ENCODE measurements around the gene KCNJ15.

Gene KCNJ15

DNA sequence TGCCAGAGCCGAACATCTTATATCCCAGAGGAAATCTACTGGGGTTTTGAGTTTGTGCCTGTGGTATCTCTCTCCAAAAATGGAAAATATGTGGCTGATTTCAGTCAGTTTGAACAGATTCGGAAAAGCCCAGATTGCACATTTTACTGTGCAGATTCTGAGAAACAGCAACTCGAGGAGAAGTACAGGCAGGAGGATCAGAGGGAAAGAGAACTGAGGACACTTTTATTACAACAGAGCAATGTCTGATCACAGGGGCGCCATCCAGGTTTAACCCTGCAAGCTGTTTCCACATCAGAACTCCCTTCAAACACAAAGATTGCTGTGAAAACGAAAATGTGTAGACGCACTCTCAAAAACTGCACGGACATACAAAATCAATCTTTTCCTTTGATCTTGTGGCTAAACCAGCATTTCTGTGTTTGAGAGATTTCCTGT lies 43.4 kb downstream of the KCNJ15 start:
- no peak for DNase-seq

DNA sequence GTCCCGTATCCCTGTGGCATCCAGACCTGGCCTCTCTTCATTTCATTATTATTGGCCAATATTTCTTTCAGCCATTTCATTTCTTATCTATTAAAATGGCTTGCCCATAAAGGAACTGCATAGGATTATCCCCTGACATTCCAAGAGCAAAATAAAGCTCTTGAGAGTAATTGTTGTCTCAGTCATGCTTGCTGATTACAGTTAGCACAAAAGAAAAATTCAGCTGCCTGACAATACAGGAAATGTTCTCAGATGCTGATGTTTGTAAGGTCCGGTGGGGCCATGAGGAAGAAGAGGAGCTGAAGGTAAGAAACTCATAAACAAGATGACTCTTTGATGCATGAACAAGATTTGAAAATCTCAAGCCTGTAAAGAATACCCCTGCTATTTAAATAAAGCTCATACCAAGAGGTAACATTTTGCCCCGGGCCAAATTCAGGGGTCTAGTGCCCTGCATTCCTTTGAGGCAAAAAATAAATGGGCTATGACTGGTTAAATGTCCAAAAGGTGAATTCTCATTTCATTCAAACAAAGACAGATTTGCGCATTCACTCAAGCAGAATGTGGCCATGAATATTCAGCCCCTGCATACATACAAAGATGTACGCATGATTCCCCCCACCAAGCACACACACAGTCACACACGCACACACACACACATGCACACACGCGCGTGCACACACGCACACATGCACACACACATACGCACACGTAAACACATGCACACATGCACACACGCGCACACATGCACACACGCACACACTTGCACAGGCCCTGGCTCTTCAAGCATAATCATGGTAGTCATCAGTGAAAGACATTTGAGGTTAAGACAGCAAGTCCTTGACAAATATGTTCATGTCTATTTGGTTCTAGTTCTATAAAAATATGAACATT lies 44.8 kb downstream of the KCNJ15 start:
- no peak for DNase-seq

DNA sequence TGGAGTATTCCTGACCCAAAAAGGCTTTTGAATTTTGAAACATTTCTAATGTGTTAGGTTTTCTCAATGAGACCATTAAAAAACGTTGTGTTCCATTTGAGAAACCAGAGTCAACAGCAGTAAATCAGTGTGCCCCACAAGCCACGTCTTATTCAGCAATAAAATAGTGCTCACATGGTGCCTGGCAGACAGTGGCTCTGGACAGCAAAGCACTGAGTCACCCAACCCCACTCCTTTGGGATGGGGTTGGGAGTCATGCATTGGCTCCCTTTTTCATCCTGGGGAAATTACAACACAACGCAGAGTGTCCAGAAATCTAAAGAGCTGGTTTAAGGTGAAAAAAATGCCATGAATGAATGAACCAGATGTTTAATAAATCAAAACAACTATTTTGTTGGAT lies 46.5 kb downstream of the KCNJ15 start:
- DNase-seq: no peak

DNA sequence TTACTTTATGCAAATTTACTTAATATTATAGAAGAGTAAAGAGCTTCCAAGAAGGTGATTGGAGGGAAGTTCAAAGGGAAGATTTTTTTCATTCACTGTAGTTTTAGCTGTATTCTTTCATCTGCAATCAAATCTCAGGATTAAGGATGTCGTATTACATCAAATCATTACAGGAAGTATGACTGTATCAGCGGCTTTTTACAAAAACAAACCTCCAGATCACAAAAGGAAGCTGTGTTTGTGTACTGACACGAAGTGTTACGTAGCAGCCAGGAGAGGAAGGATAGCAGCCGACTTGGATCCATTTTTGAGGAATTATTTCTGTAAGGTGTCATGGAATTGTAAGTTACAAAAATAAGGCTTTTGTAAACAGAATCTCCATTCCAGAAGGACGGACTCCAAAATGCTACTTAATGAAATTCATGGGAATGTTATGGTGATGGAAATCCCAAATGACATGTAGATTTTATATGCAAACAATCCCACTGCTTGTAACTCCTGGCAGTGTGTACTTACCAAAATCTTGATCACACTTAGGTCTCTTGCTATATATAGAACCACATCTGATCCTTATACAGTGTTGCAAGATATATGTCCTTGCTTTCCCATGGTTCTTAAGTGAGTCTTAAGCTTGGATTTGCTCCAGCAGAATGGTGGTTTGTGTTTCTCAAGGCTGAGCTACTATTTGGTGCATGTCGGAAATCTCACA lies 49.8 kb downstream of the KCNJ15 start:
- no peak for DNase-seq

DNA sequence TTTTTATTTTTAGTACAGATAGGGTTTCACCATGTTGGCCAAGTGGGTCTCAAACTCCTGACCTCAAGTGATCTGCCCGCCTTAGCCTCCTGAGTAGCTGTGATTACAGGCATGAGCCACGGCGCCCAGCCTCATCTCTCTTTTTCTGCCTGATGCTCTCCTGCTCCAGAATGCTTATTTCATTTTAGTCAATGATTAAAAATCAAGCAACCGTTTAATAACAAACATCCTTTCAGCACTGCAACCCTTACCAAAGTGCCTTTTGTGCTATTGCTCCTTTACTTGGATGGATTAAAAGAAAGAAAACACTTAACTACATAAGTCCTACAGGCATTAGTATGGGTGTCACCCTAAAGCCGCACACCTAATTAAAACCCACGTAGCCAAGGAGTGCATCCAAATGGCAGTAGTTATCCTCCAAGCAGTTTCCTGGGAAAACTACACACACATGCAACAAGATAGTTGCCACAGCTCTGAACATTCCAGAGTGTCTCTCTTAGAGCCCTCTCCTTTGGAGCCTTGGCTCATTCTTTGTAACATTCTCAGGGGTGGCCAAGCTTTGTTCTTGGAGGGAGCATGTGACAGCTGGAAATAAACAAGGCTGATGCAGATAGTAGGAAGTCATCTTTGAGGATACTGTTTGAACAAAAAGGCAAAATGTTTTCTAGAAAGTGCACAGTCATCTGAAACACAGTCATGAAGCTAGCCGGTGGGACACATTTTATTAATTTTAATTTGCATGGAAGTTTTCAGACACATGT lies 51.2 kb downstream of the KCNJ15 start:
- DNase-seq: no peak

DNA sequence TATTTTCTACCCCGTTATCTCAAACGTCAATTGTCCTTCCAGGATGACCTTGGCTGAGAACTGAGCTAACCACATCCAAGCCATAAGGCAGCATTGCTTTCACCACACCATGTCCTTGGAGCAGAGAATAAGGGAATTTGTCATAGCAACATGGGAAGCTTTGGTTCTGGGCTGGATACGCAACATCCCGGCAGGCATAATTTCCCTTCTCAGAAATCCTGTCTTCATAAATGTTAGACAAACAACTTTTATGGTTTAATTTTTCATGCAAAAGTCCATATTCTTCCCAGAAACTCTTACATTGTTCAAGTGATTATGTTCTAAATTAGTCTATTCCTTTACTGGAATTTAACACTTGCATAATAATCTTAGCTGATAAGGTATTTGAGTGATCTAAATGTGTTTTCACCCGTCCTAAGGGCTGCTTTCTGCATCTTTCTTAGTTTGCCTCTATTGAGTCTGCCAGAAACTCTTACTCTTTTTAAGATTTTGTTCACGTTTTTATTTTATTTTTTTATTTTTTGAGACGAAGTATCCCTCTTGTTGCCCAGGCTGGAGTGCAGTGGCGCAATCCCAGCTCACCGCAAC lies 51.8 kb downstream of the KCNJ15 start:
- DNase-seq: no peak

DNA sequence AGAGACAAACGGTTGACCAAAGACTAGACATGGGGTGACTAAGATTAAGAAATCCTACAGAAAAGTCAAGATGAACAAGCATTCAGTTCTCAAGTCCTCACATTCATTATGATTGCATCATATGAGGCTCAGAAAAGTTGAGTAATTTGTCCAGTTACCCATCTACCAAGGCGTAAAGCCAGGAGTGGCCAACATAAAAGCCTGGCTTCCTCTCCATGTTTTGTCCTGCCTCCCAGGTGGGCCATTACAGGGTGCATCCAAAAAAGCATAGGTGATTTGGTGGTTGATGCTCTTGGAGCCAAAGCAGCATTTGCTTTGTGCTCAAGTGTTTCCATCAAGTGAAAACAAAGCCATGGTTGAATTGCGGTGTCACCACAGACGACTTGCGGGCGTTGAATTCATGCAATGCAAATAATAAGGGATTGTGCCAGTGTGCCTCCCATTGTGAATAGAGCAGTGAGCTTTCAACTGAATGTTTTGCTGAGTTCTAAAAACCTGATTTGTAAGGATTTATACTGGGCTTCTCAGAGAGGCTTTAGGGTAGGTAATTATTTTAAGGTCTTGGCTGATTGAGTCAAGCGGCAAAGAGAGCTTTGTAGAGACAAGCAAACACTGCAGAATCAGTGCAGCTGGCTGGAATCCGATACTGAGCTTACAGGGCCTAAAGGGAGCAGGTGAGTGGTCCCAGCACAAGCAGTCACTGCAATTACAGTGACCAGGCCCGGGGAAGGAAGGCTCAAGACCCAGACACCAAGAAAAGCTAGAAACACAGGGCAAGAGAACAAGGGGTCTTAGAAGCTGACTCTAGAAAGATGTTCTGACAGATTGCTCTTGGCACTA lies 54.1 kb downstream of the KCNJ15 start:
- peak; percentile 59 to 88 for DNase-seq

DNA sequence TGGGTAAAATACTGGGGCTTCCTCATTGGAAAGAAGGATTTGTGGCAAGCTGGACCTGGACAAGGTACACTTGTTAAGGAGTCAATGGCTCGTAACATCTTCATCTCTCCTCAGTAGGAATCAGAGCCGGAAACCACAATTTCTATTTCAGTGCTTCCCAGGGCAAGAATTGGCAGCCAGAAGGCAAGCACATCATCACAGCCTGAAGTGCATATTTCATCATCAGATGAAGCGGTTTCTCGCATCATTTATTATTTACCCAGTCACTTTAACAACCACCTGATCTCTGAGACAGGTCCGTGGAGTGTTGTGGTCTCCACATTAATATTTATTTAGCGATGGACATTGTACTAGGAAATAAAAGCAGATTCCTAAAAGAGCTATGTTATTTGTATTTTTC lies 55.0 kb downstream of the KCNJ15 start:
- no peak for DNase-seq

DNA sequence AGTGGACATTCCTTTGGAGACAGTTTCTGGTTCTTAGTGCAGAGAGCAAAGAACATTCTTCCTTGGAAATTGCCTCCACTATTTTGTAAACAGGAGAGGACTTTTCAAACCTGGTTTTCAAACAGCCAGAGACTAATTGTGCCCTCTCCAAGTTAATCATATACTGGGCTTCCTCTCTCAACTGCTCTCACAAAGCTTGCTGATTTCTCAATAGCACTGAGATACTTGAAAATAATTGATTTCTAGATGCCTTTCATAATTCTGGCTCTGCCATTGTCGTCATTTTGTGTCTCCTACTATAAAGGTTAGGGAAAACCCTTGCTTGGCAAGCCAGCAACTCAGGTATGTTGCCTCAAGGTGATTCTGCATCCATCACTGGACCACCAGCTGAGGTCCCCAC lies 56.0 kb downstream of the KCNJ15 start:
- DNase-seq: no peak

DNA sequence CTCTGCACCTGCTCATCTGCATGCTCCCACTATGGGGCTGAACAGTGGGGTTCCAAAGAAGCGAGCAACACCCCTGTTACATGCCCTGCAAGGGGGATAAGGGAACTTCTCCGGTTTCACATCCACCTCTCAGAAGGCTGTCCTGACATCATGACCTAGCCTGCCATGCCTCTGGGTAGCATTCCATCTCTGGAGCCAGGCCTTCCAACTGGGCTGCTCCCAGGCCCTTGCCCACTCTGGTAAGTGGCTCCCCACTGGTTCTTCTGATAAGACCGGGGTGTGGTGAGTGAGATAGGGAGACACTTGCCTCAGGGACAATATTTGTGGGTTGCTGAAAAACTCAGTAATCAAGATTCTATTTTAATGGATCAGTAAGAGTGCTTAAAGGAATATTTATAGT lies 57.8 kb downstream of the KCNJ15 start:
- no peak for DNase-seq

DNA sequence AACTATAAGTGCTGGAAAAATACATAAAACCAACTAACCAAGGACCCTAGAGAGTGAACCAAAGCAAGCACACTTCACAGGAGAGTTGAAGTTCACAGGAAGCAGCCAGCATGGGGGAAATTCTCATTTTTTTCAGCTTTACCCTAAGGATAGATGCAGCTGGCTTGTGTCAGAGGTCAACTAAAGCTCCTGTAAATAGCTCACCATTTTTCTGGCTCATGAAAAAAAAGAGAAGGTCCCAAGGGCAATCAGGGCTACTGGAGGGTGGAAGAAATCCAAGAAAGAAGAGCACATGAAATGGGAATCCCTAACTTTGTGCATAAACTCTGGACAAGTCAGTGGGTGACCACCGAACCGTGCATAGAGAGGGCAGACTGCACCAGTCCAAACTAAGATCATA lies 58.3 kb downstream of the KCNJ15 start:
- DNase-seq: no peak

DNA sequence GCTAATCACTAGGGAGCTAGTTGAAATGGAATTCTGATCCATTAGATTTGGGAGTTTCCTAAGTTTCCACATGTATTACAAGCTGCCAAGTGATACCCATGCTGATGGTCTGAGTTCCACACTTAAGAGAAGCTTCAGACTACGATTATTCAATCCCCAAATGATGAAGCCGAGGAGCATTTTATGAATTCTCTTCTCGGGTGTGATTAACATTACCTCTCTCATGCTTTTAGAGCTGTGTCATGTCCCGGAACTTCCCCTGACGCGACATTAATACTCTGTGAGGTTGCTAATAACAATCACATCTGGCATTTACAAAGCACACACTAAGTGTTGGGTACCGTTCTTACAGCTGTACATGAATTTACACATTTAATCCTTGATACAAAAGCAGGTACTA lies 63.0 kb downstream of the KCNJ15 start:
- DNase-seq: no peak

DNA sequence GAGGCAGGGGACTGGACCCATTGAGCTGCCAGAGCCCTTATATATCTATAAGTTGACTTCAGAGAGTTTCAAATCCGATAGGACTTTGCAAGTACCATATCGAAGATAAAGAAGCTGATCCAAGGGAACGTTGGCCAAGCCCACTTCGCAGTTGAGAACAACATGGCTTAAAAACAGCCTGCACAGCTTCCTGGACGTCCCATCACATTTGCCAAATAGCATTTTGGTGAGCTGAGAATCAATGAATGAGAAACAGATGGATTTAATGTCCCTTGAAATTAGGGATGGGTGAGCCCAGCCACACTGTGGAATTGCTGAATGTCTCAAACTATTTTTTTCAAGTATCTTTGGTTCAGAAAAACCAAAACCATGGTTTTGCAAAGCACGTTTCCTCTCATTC lies 64.8 kb downstream of the KCNJ15 start:
- DNase-seq: no peak

DNA sequence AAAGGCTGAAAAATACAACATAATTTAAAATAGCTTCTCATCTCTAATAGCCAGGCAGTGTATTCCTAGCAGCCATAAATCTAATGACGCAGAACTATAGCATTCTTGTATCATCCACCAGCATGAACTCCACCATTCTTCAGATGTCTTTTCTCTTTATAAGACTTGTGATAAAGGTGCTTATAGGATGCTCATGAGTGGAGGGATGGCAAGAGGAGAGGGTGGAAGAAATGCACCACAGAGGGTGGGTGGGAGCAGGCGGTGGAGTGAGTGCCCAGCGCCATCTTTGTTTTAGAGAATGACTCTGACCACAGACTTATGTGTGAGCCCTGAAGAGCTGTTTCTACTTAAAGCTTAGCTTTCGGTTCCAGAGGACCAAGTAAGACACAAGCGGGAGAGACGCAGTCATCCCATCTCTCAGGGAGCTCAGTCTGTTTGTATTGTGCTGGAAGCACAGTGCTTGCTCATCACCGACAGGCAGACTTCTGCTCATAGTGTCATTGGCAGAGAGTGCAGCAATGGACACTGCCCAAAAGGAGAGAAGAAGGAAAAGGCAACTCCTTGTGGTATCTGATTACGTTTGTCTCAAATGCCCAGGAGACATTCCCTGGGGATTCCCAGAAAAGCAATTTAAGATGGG lies 65.6 kb downstream of the KCNJ15 start:
- DNase-seq: no peak

DNA sequence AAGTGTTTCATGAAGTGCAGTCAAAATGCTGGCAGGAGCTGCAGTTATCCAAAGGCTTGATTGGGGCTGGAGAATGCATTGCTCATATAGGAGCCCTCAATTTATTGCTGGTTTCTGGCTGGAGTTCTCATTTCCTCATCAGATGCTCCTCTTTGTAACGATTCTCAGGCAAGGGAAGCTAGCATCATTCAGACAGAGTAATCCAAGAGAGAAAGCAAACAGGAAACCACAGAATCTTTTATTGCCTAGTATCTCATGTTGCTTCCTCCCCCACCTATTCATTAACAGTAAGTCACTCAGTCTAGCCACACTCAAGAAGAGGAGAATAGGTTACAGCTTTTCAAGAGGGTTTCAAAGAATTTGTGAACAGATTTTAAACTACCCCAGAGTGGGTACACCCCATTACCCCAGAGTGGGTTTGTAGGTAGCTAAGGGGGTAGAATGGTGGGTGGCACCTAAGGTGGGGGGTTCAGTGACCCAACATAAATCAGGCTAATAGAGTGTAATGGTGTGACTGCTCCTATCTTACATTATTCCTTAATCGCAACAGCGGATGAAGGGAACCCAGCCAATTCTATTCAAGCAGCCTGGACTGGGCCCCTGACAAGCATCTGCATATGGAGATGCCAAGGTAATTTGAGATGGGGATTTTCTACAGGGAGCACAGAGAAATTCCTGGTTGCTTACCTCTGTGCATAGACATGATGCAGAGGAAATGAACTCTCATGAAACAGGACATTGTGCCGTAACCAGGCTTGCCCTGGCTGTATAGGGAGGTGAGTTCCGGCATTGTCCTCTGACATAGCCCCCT lies 67.1 kb downstream of the KCNJ15 start:
- peak in 1 of 2 experiments; percentile 17 for DNase-seq

DNA sequence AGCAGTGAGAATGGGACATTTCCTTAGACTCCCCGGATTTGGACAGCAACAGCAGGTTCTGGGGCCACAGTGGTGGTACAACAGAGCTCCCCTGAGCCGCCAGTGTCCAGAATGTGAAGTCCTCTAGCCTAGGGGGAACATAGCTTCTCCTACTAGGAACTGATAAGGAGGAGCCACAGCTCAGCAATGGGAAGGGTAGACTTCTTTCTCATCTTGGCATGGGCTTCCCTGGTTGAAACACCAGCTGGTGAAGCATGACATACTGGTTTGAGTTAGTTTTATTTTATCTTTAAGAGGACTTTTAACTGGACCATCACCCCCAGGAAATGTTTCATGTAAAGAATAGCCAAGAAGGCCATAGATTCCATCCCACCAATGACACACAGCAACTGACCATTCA lies 68.4 kb downstream of the KCNJ15 start:
- no peak for DNase-seq

DNA sequence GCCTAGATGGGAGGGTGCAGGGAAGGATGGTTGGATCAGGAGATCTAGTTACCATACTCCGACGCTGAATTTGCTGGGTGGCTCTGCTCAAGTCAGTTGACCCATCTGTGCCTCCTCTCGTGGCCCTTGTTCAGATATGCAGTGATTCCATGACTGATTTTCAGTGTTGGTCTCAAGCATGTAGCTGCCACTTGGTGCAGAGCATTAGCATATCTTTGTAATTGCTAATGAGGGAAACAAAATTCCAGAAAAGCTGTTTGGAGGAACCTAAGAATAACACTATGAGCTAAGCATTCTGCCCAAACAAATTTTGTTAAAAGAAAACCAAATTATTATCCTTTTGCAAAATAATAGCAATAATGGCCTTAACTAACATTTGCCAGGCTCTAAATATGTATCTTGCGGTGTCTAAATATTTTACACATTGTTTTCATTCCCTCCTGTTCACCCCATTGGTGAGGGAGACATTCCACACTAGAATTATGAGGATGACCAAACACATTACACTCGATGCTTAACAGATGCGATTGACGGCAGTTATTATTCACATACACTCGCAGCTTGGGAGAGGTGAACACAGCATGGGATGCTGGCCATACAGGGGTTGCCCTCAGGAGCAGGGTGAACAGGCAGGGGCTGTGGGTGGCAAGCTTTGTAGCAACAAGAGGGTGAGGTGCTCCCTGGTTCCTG lies 69.1 kb downstream of the KCNJ15 start:
- no peak for DNase-seq

DNA sequence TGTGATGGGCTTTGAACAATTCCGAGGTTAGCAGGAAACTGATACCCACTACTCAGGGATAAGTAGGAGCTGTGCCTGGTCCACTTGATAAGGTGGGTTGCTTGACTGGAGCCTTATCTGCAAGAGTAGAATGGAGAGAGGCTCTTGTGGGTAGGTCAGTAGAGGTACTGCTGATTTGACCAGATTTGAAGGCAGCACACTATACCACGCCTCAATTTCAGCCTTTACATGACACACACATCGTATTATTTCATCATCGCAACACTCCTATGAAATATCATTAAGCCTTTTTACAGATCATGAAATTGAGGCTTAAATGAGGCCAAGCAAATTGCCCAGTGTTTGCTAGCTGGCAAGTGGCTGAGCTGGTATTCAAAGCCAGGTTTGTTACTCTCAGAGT lies 69.6 kb downstream of the KCNJ15 start:
- DNase-seq: no peak

DNA sequence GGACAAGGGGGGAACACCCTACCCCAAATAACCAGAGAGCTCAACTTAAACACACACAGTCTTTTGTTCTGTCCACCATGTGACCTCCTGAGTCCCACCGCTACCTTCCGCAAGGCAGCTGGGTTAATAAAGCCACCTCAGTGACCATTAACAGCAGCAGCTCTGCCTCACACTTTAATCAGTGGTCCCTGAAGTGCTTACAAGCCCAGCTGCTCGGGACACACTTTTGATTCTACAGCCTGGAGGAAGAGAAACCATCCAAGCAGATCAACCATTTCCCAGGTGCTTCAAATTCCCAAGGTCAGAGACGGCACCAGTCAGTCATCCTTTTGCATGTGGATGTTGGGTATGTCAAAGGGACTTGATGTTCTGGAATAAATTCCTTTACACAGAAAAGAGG lies 70.1 kb downstream of the KCNJ15 start:
- no peak for DNase-seq

DNA sequence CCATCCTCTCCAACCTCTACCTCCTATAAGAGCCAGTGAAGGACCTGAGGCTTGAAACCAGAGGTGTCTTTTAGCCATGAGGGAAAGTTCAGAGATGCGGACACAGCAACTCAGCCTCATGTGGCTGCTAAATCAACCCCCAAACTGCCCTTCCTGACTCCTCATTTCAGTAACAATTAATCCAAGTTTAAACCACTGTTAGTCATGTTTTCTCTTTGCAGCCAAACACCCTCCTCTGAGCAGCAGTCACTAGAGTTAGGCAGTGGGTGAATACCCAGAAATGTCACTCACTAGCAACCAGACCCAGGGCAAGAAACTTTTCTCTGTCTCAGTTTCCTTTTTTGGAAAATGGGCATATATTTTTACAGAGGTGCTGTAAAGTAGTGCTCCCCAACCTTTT lies 71.2 kb downstream of the KCNJ15 start:
- no peak for DNase-seq

Measured in NCI-H2081 (cell line).